Fibroblast of lung (primary cell): ENCODE results near the gene JPH2. TPM values are rescaled to one million over a fixed set of nuclear protein-coding genes. Genes with fewer than 3 reads are reported as not detected.

Experiments
- DNase-seq, 2 donors: peaks; one replicate each; pipeline versions ENCODE4 v3.0.0 to v3.0.0-alpha.2; 2010; ENCODE audit warnings: low read depth in 2 of 2
- H2AFZ ChIP-seq: 2 replicates; pipeline ENCODE4 v1.5.1; 2012; ENCODE audit warnings: low read length, control low read depth, inconsistent platforms
- H3K27ac ChIP-seq: 2 replicates; pipeline ENCODE4 v1.5.1; 2011; ENCODE audit warnings: low read length, control low read depth; ENCODE audit not compliant: insufficient read depth
- H3K27me3 ChIP-seq: 2 replicates; pipeline ENCODE4 v1.5.1; 2011; ENCODE audit warnings: mild to moderate bottlenecking, low read length; ENCODE audit not compliant: control insufficient read depth, insufficient read depth
- H3K36me3 ChIP-seq: 2 replicates; pipeline ENCODE4 v1.5.1; 2011; ENCODE audit warnings: low read length; ENCODE audit not compliant: control insufficient read depth, insufficient read depth
- H3K4me1 ChIP-seq: 2 replicates; pipeline ENCODE4 v1.5.1; 2011; ENCODE audit warnings: low read length; ENCODE audit not compliant: control insufficient read depth, insufficient read depth; ENCODE audit errors: extremely low read depth
- H3K4me2 ChIP-seq: 2 replicates; pipeline ENCODE4 v1.5.1; 2011; ENCODE audit warnings: low read length, control low read depth; ENCODE audit not compliant: insufficient read depth; ENCODE audit errors: extremely low read depth
- H3K4me3 ChIP-seq, 4 experiments: fragments of 200-600 bp in 1 of 4; sonication (generic) in 1 of 4; replicated peaks in 1 of 4; 2 replicates each; pipeline ENCODE4 v1.5.1; 2011 to 2016; ENCODE audit warnings: low read length in 4 of 4, low read depth in 3 of 4, mild to moderate bottlenecking in 3 of 4, control low read depth in 2 of 4, inconsistent platforms in 1 of 4, mixed read lengths in 1 of 4; ENCODE audit not compliant: insufficient read depth in 1 of 4; ENCODE audit errors: control extremely low read depth in 1 of 4
- H3K79me2 ChIP-seq: 2 replicates; pipeline ENCODE4 v1.5.1; 2012; ENCODE audit warnings: mild to moderate bottlenecking, low read length, inconsistent platforms; ENCODE audit not compliant: control insufficient read depth, insufficient read depth
- H3K9ac ChIP-seq: 2 replicates; pipeline ENCODE4 v1.5.1; 2011; ENCODE audit warnings: mild to moderate bottlenecking, low read length, control low read depth; ENCODE audit not compliant: insufficient read depth
- H3K9me3 ChIP-seq: 2 replicates; pipeline ENCODE4 v1.5.1; 2012; ENCODE audit warnings: low read depth, low read length; ENCODE audit not compliant: control insufficient read depth, insufficient read depth
- H4K20me1 ChIP-seq: 2 replicates; pipeline ENCODE4 v1.5.1; 2011; ENCODE audit warnings: low read length; ENCODE audit not compliant: control insufficient read depth, insufficient read depth; ENCODE audit errors: extremely low read depth
- CTCF ChIP-seq, 2 donors: IDR thresholded peaks in 1 of 2; conservative IDR thresholded peaks in 1 of 2; 1 replicate in 1 of 2; 2 replicates in 1 of 2; pipeline ENCODE4 v1.5.1; 2011 to 2012; ENCODE audit warnings: low read length in 2 of 2, control low read depth in 1 of 2, inconsistent platforms in 1 of 2, low read depth in 1 of 2, mild to moderate bottlenecking in 1 of 2
- EZH2 ChIP-seq: IDR thresholded peaks from 2 replicates; pipeline ENCODE4 v1.5.1; 2012; ENCODE audit warnings: low read length, control low read depth, mild to moderate bottlenecking; ENCODE audit errors: missing control alignments
- polyA plus RNA-seq, 2 donors: library from polyadenylated mRNA; depleted of rRNA in 1 of 2; stranded (reverse) in 1 of 2; unstranded in 1 of 2; fragments of >200 nt; gene quantifications; 2 replicates each; pipeline ENCODE4 v1.2.1, GENCODE V29; 2011 to 2012; ENCODE audit warnings: missing spikeins in 1 of 2
- total RNA-seq: library from RNA; depleted of rRNA; stranded (reverse); fragments of >200 nt; gene quantifications from 2 replicates; pipeline ENCODE4 v1.2.1, GENCODE V29; 2014

The JPH2 gene
- total and polyA plus RNA-seq, 2 donors (not counting 1 experiment from before 2014, with no cell fraction given): 0.66 to 4.9 TPM

GRCh38 chr20:44174996-44175765, 11.8 kb downstream of the JPH2 start:
- Histone ChIP-seq H3K9me3 (no peaks in the 10 kb centered on the region), H3K27ac (no peak overlapping the region), H3K27me3 (no peaks in the 10 kb centered on the region), H3K4me1 (peaks cover 2% of the 10 kb centered on the region), H3K79me2 (no peaks in the 10 kb centered on the region), H3K36me3 (no peaks in the 10 kb centered on the region), H2AFZ (no peak overlapping the region), H4K20me1 (no peaks in the 10 kb centered on the region), H3K9ac (no peak overlapping the region), H3K4me3 (no peak overlapping the region), H3K4me2 (no peak overlapping the region)
- DNase-seq: no peak
- TF ChIP-seq EZH2 (no peak), CTCF (conservative IDR thresholded peaks at IDR 0.05 in 1 of 2, IDR thresholded peaks at IDR 0.05 in 1 of 2; ENCODE audit: low read depth in 1 of 2, low read length in 2 of 2) (no peak)

- Histone ChIP-seq H3K27me3 (no peaks in the 10 kb centered on the region), H4K20me1 (no peaks in the 10 kb centered on the region), H3K27ac (no peak overlapping the region), H3K79me2 (no peaks in the 10 kb centered on the region), H3K4me1 (peaks cover 2% of the 10 kb centered on the region), H3K4me3 (no peak overlapping the region), H2AFZ (no peak overlapping the region), H3K9ac (no peak overlapping the region), H3K36me3 (no peaks in the 10 kb centered on the region), H3K9me3 (no peaks in the 10 kb centered on the region), H3K4me2 (no peak overlapping the region)
- DNase-seq: no peak
- TF ChIP-seq EZH2 (no peak), CTCF (conservative IDR thresholded peaks at IDR 0.05 in 1 of 2, IDR thresholded peaks at IDR 0.05 in 1 of 2; ENCODE audit: low read depth in 1 of 2, low read length in 2 of 2) (no peak)
Measured at GRCh38 chr20:44173846-44174245, 13.1 kb downstream of the JPH2 start.

GRCh38 chr20:44173116-44173515, 13.9 kb downstream of the JPH2 start:
- Histone ChIP-seq H3K36me3 (no peaks in the 10 kb centered on the region), H4K20me1 (no peaks in the 10 kb centered on the region), H3K9ac (no peak overlapping the region), H3K79me2 (no peaks in the 10 kb centered on the region), H3K4me3 (no peak overlapping the region), H3K27ac (no peak overlapping the region), H3K27me3 (no peaks in the 10 kb centered on the region), H3K4me1 (peaks cover 2% of the 10 kb centered on the region), H3K9me3 (no peaks in the 10 kb centered on the region), H3K4me2 (no peak overlapping the region), H2AFZ (no peak overlapping the region)
- DNase-seq: no peak
- TF ChIP-seq CTCF (conservative IDR thresholded peaks at IDR 0.05 in 1 of 2, IDR thresholded peaks at IDR 0.05 in 1 of 2; ENCODE audit: low read depth in 1 of 2, low read length in 2 of 2): no peak
